Neuronal stem cell (in vitro differentiated cells): ENCODE data around the gene STEAP4.
"Not testable (repeated sequence)": the region's sequence is repeated elsewhere in the genome, so short reads cannot be mapped to it uniquely, and the experiment has no call there.

ENCODE experiments used
- DNase-seq: peaks from one replicate; pipeline ENCODE4 v3.0.0-alpha.2; 2013; ENCODE audit warnings: low spot score
- H2AFZ ChIP-seq: one replicate; pipeline ENCODE4 v1.6.1; 2013; ENCODE audit warnings: mild to moderate bottlenecking, low read length, inconsistent platforms
- H2AK5ac ChIP-seq: 2 replicates; pipeline ENCODE4 v1.6.1; 2013; ENCODE audit warnings: low read depth, mild to moderate bottlenecking, inconsistent platforms, low read length, moderate library complexity, mixed read lengths
- H2BK120ac ChIP-seq: 2 replicates; pipeline ENCODE4 v1.6.1; 2013; ENCODE audit warnings: low read depth, mild to moderate bottlenecking, inconsistent platforms, low read length, moderate library complexity, mixed read lengths
- H2BK12ac ChIP-seq: one replicate; pipeline ENCODE4 v1.6.1; 2013; ENCODE audit warnings: low read length, inconsistent platforms
- H2BK15ac ChIP-seq: 2 replicates; pipeline ENCODE4 v1.6.1; 2013; ENCODE audit warnings: mild to moderate bottlenecking, low read length, inconsistent platforms, mixed read lengths
- H2BK5ac ChIP-seq: one replicate; pipeline ENCODE4 v1.6.1; 2013; ENCODE audit warnings: inconsistent platforms, mild to moderate bottlenecking, low read length, moderate library complexity
- H3K14ac ChIP-seq: one replicate; pipeline ENCODE4 v1.6.1; 2013; ENCODE audit warnings: low read length, inconsistent platforms
- H3K18ac ChIP-seq: 2 replicates; pipeline ENCODE4 v1.6.1; 2013; ENCODE audit warnings: low read length, inconsistent platforms
- H3K23ac ChIP-seq: 2 replicates; pipeline ENCODE4 v1.6.1; 2013; ENCODE audit warnings: low read depth, mild to moderate bottlenecking, mixed read lengths, low read length, inconsistent platforms; ENCODE audit not compliant: poor library complexity
- H3K27ac ChIP-seq: replicated peaks from 3 replicates; pipeline ENCODE4 v1.5.1; 2013; ENCODE audit warnings: low read length, inconsistent platforms
- H3K27me3 ChIP-seq, 3 experiments: 2 replicates each; pipeline ENCODE4 v1.6.1; 2013; ENCODE audit warnings: low read length in 3 of 3, mild to moderate bottlenecking in 2 of 3, inconsistent platforms in 1 of 3, low read depth in 1 of 3, mixed read lengths in 1 of 3, moderate library complexity in 1 of 3; ENCODE audit not compliant: control insufficient read depth in 3 of 3, insufficient read depth in 3 of 3
- H3K36me3 ChIP-seq, 2 donors: replicated peaks in 1 of 2; 2 replicates each; pipeline ENCODE4 v1.6.1; 2013; ENCODE audit warnings: low read length in 2 of 2; ENCODE audit not compliant: control insufficient read depth in 2 of 2, insufficient read depth in 2 of 2
- H3K4ac ChIP-seq: 2 replicates; pipeline ENCODE4 v1.6.1; 2013; ENCODE audit warnings: inconsistent platforms, mild to moderate bottlenecking, low read length, moderate library complexity
- H3K4me1 ChIP-seq, 2 donors: 1 replicate in 1 of 2; 2 replicates in 1 of 2; pipeline ENCODE4 v1.6.1; 2013; ENCODE audit warnings: low read length in 2 of 2, low read depth in 1 of 2; ENCODE audit not compliant: control insufficient read depth in 2 of 2, insufficient read depth in 1 of 2
- H3K4me2 ChIP-seq: one replicate; pipeline ENCODE4 v1.6.1; 2013; ENCODE audit warnings: mild to moderate bottlenecking, low read length, inconsistent platforms; ENCODE audit not compliant: insufficient read depth, poor library complexity, severe bottlenecking
- H3K4me3 ChIP-seq, 2 donors: 2 replicates each; pipeline ENCODE4 v1.5.1; 2013; ENCODE audit warnings: low read length in 2 of 2, mild to moderate bottlenecking in 2 of 2, inconsistent platforms in 1 of 2, moderate library complexity in 1 of 2
- H3K79me1 ChIP-seq: one replicate; pipeline ENCODE4 v1.6.1; 2013; ENCODE audit warnings: low read depth, mild to moderate bottlenecking, inconsistent platforms, low read length, moderate library complexity
- H3K9ac ChIP-seq: one replicate; pipeline ENCODE4 v1.6.1; 2013; ENCODE audit warnings: mild to moderate bottlenecking, low read depth, low read length, inconsistent platforms; ENCODE audit not compliant: poor library complexity
- H3K9me3 ChIP-seq, 2 donors: replicated peaks in 1 of 2; 2 replicates each; pipeline versions ENCODE3 to v1.6.1; 2013; ENCODE audit warnings: low read length in 2 of 2, mild to moderate bottlenecking in 2 of 2, inconsistent platforms in 1 of 2, low read depth in 1 of 2, mixed read lengths in 1 of 2, moderate library complexity in 1 of 2; ENCODE audit not compliant: control insufficient read depth in 2 of 2, insufficient read depth in 1 of 2
- H4K8ac ChIP-seq: one replicate; pipeline ENCODE4 v1.6.1; 2013; ENCODE audit warnings: low read depth, mild to moderate bottlenecking, inconsistent platforms, low read length, moderate library complexity
- H4K91ac ChIP-seq: one replicate; pipeline ENCODE4 v1.6.1; 2013; ENCODE audit warnings: low read length, low read depth, mild to moderate bottlenecking, inconsistent platforms; ENCODE audit not compliant: poor library complexity
- WGBS, 2 donors: extraction: QIAGEN DNeasy Blood & Tissue Kit; methylation state at CpG; one replicate each; pipeline ENCODE4 v1.1.7; 2013; ENCODE audit warnings: missing lambda C conversion rate in 2 of 2, mixed read lengths in 1 of 2; ENCODE audit not compliant: insufficient read length in 2 of 2, insufficient replicate concordance in 1 of 2; ENCODE audit errors: extremely low coverage in 2 of 2; 5-methylcytosine and 5-hydroxymethylcytosine counted together

Gene STEAP4

DNA sequence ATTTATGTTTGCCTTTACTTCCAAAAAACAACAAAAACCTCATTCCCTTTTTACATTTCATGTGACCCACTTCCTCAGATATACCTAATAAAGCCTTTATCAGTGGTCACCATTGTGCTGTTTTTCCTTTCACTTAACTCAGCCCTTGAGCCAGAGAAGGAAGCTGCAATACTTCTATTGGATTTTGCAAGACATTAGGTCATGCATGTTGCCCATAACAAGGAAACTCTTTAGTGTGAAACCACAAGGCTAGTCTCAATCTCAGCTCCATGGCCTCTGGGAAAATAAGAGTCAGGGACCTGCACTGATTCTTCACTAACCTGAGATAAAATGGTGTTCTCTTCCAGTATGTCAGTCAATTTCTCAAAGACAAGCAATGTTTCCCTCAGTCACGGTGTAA is 27.8 kb downstream of the STEAP4 start:
- H4K8ac ChIP-seq = no peak overlapping the region
- no peaks in the 10 kb centered on the region for H3K9me3 ChIP-seq
- H2BK120ac ChIP-seq = no peak overlapping the region
- H3K36me3 ChIP-seq = no peaks in the 10 kb centered on the region
- WGBS, 2 donors = no CpG with 5 or more reads among the region's 1 CpG
- no peak overlapping the region for H2AK5ac ChIP-seq
- H2AFZ ChIP-seq = no peak overlapping the region
- H3K79me1 ChIP-seq = no peaks in the 10 kb centered on the region
- H2BK12ac ChIP-seq = no peak overlapping the region
- H3K4ac ChIP-seq = no peak overlapping the region
- no peak overlapping the region for H3K4me3 ChIP-seq
- H3K4me1 ChIP-seq = peaks cover 0 to 2% of the 10 kb centered on the region in 2 donors
- H3K9ac ChIP-seq = no peak overlapping the region
- H3K23ac ChIP-seq = no peak overlapping the region
- H3K14ac ChIP-seq = no peak overlapping the region
- H4K91ac ChIP-seq = no peak overlapping the region
- H2BK5ac ChIP-seq = no peak overlapping the region
- DNase-seq = no peak
- H3K27me3 ChIP-seq = no peaks in the 10 kb centered on the region
- no peak overlapping the region for H2BK15ac ChIP-seq
- no peak overlapping the region for H3K4me2 ChIP-seq
- H3K18ac ChIP-seq = no peak overlapping the region
- no peak overlapping the region for H3K27ac ChIP-seq

DNA sequence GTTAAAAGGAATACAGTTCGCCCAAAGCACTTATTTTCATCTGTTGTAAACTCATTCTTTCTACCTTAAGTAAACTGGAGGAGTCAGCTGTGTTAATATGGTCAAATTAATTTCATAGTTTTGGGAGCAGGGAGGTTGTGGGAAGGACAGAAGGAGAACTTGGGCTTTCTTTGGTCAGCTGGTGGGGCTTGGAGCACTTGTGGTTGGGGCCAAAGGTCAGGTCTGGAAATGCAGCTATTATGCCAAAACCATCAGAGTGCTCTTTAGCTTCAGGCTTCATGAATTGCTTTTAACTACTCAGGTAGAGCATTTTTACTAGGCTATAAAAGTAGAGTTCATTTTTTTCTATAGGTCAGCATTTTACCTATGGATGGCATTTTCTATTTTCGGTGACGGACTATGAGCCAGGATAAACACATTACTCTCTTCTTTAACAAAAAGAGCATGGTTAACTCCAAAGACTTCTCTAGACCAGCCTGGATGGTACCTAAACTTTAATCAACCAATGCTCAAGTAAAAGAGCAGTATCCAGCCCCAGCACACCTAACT is 30.0 kb downstream of the STEAP4 start:
- H2BK120ac ChIP-seq = no peak overlapping the region
- H3K4me2 ChIP-seq = no peak overlapping the region
- H3K23ac ChIP-seq = no peak overlapping the region
- H3K9ac ChIP-seq = peak overlapping the region; percentile 55
- no peaks in the 10 kb centered on the region for H3K36me3 ChIP-seq
- DNase-seq = no peak
- no peak overlapping the region for H4K8ac ChIP-seq
- H3K79me1 ChIP-seq = no peaks in the 10 kb centered on the region
- H2AFZ ChIP-seq = no peak overlapping the region
- H3K27ac ChIP-seq = no peak overlapping the region
- no peak overlapping the region for H2BK5ac ChIP-seq
- H3K14ac ChIP-seq = no peak overlapping the region
- no peak overlapping the region for H3K4ac ChIP-seq
- WGBS, 2 donors = no CpG with 5 or more reads among the region's 3 CpGs
- no peaks in the 10 kb centered on the region for H3K27me3 ChIP-seq
- no peaks in the 10 kb centered on the region for H3K9me3 ChIP-seq
- H3K4me1 ChIP-seq = peaks cover 0 to 2% of the 10 kb centered on the region in 2 donors
- H3K18ac ChIP-seq = no peak overlapping the region
- H2BK15ac ChIP-seq = no peak overlapping the region
- H3K4me3 ChIP-seq = no peak overlapping the region
- H2AK5ac ChIP-seq = no peak overlapping the region
- H4K91ac ChIP-seq = no peak overlapping the region
- H2BK12ac ChIP-seq = no peak overlapping the region

DNA sequence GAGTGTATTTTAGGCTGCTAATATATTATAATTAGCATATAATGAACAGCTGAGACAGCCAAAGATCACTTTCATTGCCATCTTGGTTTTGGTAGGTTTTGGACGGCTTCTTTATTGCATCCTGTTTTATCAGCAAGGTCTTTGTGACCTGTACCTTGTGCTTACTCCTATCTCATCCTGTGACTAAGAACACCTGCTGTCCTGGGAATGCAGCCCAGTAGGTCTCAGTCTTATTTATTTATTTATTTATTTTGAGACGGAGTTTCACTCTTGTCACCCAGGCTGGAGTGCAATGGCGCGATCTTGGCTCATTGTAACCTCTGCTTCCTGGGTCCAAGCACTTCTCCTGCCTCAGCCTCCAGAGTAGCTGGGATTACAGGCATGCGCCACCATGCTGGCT is 31.8 kb downstream of the STEAP4 start:
- not testable (repeated sequence) for H3K23ac ChIP-seq, DNase-seq, H3K9me3 ChIP-seq, H3K9ac ChIP-seq, H3K27me3 ChIP-seq, H3K18ac ChIP-seq, H4K8ac ChIP-seq, H4K91ac ChIP-seq, H2AK5ac ChIP-seq, H3K36me3 ChIP-seq, H3K27ac ChIP-seq, H2BK5ac ChIP-seq, H3K14ac ChIP-seq, H3K4me2 ChIP-seq, H3K79me1 ChIP-seq, H3K4ac ChIP-seq, H3K4me1 ChIP-seq, H3K4me3 ChIP-seq, H2BK15ac ChIP-seq, H2BK12ac ChIP-seq, H2BK120ac ChIP-seq, H2AFZ ChIP-seq
- WGBS, 2 donors = no CpG with 5 or more reads among the region's 5 CpGs

DNA sequence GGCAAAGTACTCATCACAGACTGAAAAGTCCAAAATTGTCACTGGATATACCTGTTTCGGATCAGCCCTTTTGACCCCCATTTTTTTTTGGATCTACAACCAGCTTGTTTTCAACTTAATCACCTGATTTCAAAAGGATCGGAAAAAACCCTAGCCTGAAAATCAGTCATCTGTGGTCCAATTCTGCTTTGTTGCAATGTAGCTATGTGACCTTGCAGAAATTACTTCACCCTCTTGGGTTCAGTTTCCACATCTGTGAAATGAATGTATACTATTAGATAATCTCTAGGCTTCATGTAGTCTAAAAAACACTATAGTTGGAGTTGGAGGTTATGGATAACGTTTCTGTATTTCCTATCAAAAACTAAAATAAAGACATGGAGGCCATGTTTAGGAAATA is 37.1 kb downstream of the STEAP4 start:
- H2AFZ ChIP-seq = no peak overlapping the region
- H3K23ac ChIP-seq = no peak overlapping the region
- H3K4ac ChIP-seq = no peak overlapping the region
- H3K36me3 ChIP-seq = no peaks in the 10 kb centered on the region
- no peaks in the 10 kb centered on the region for H3K9me3 ChIP-seq
- no CpG with 5 or more reads among the region's 3 CpGs for WGBS, 2 donors
- no peaks in the 10 kb centered on the region for H3K4me1 ChIP-seq
- H3K18ac ChIP-seq = no peak overlapping the region
- H3K27me3 ChIP-seq = no peaks in the 10 kb centered on the region
- no peak overlapping the region for H3K9ac ChIP-seq
- H2BK5ac ChIP-seq = no peak overlapping the region
- H4K8ac ChIP-seq = no peak overlapping the region
- H3K14ac ChIP-seq = no peak overlapping the region
- H2AK5ac ChIP-seq = no peak overlapping the region
- no peak overlapping the region for H3K4me2 ChIP-seq
- DNase-seq = no peak
- no peak overlapping the region for H4K91ac ChIP-seq
- no peak overlapping the region for H2BK15ac ChIP-seq
- H2BK120ac ChIP-seq = no peak overlapping the region
- H3K79me1 ChIP-seq = no peaks in the 10 kb centered on the region
- H3K27ac ChIP-seq = no peak overlapping the region
- H2BK12ac ChIP-seq = no peak overlapping the region
- H3K4me3 ChIP-seq = no peak overlapping the region
